Activated T-helper 1 cell treated with Interleukin-2 at 50 U/mL for 16 hours (primary cell): ENCODE measurements around the gene PLCXD3.
"Not testable (repeated sequence)": the region's sequence is repeated elsewhere in the genome, so short reads cannot be mapped to it uniquely, and the experiment has no call there.

Experiments used
- DNase-seq: peaks from one replicate; pipeline ENCODE4 v3.0.0-alpha.2; 2020; ENCODE audit warnings: low read depth

PLCXD3 gene

GRCh38 chr5:41510176-41510831 lies at the start of gene PLCXD3:
PLCXD3 (minus strand) TSS chr5:41510601; CDS start chr5:41510526, 75 bp downstream.
- no peak for DNase-seq

GRCh38 chr5:41559184-41559583 lies 48.8 kb upstream of the PLCXD3 start:
- no peak for DNase-seq

- no peak for DNase-seq
These were observed 47.9 kb upstream of the PLCXD3 start for GRCh38 chr5:41558295-41558694.

GRCh38 chr5:41547991-41548390 lies 37.6 kb upstream of the PLCXD3 start:
- no peak for DNase-seq

GRCh38 chr5:41542183-41542582 lies 31.8 kb upstream of the PLCXD3 start:
- DNase-seq = no peak

GRCh38 chr5:41539454-41539853 lies 29.1 kb upstream of the PLCXD3 start:
- no peak for DNase-seq

GRCh38 chr5:41537581-41537980 lies 27.2 kb upstream of the PLCXD3 start:
- DNase-seq = no peak

GRCh38 chr5:41532485-41532884 lies 22.1 kb upstream of the PLCXD3 start:
- no peak for DNase-seq

GRCh38 chr5:41527201-41527779 lies 16.9 kb upstream of the PLCXD3 start:
- no peak for DNase-seq

- no peak for DNase-seq
These were observed 16.3 kb upstream of the PLCXD3 start for GRCh38 chr5:41526699-41527098.

- no peak for DNase-seq
These were observed 13.8 kb upstream of the PLCXD3 start for GRCh38 chr5:41524174-41524573.

GRCh38 chr5:41522193-41522786 lies 11.9 kb upstream of the PLCXD3 start:
- no peak for DNase-seq

GRCh38 chr5:41519801-41520200 lies 9.4 kb upstream of the PLCXD3 start:
- no peak for DNase-seq

- DNase-seq = no peak
These were observed 7.5 kb upstream of the PLCXD3 start for GRCh38 chr5:41517909-41518308.

GRCh38 chr5:41511241-41511640 lies 840 bp upstream of the PLCXD3 start:
- DNase-seq = no peak

GRCh38 chr5:41509399-41510175 lies 814 bp downstream of the PLCXD3 start:
- DNase-seq = no peak

GRCh38 chr5:41508696-41509398 lies 1.6 kb downstream of the PLCXD3 start:
- DNase-seq = no peak

GRCh38 chr5:41508186-41508585 lies 2.2 kb downstream of the PLCXD3 start:
- DNase-seq = no peak

- no peak for DNase-seq
These were observed 2.9 kb downstream of the PLCXD3 start for GRCh38 chr5:41507501-41507900.

GRCh38 chr5:41503860-41504259 lies 6.5 kb downstream of the PLCXD3 start:
- DNase-seq = no peak

- DNase-seq = no peak
These were observed 7.1 kb downstream of the PLCXD3 start for GRCh38 chr5:41503310-41503709.

- not testable (repeated sequence) for DNase-seq
These were observed 16.8 kb downstream of the PLCXD3 start for GRCh38 chr5:41493490-41494126.
